Activated CD8-positive, alpha-beta memory T cell treated with anti-CD3 and anti-CD28 coated beads for 36 hours (primary cell): ENCODE results near the gene PITPNM3. TPM values are rescaled to one million over a fixed set of nuclear protein-coding genes. Genes with fewer than 3 reads are reported as not detected.

Source experiments
- CTCF ChIA-PET: fragments of 350-600 bp; sonication (Branson Sonifier 250); formaldehyde crosslinking; loops from one replicate; lab custom pipeline; 2021; ENCODE audit warnings: antibody characterized with exemption; lab: Charles Lee
- POLR2A ChIA-PET: fragments of 350-600 bp; sonication (Branson Sonifier 250); formaldehyde crosslinking; loops from one replicate; lab custom pipeline; 2021; ENCODE audit warnings: antibody characterized with exemption; lab: Charles Lee
- total RNA-seq, 2 experiments: library from RNA; stranded (reverse); gene quantifications; one replicate each; pipeline ENCODE4 v1.2.3, GENCODE V29; 2021

Gene PITPNM3
- total RNA-seq, 2 experiments from 2014 or later = 0.44 to 0.59 TPM

DNA sequence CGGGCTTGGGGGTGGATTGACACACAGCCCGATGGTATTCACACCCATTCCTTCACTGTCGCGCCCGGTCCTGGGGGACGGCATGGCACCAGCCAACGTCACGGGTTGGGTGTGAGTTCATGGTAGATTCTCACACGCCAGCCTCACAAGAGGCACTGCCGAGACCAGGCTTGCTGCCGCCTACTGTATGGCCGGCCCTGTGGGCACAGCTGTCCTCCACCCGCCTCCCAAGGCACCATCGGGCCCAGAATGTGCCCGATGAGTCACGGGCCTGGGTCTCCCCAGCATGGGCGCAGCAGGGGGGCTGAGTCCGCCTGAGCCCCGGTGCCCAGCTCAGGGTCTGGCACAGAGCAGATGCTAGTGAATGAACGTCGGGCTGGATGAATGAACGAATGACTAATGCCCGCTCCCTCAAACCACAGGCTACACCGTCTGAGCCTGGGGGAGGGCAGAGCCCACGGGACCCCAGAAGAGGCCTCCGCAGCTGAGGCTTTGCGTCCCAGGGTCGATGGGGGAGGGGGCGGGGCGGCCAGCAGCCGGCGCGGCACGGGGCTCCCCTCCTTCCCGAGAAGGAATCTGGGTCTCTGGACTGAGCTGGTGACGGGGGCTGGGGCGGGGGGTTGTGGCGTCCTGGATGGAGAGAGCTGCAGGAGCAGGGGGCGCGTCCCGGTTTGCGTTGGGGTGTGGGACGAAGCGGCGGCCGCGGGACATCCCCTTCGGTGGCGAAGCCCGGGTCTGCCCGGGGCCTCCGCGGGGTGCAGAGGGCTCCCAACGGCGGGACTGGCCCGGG, 829 bp downstream of the PITPNM3 start:
- CTCF ChIA-PET = interaction anchor here (1.6 kb wide), 1 partner anchor 82 kb away, joined by 4 read pairs; no protein-coding TSS in a partner anchor
- POLR2A ChIA-PET = no interaction called here

DNA sequence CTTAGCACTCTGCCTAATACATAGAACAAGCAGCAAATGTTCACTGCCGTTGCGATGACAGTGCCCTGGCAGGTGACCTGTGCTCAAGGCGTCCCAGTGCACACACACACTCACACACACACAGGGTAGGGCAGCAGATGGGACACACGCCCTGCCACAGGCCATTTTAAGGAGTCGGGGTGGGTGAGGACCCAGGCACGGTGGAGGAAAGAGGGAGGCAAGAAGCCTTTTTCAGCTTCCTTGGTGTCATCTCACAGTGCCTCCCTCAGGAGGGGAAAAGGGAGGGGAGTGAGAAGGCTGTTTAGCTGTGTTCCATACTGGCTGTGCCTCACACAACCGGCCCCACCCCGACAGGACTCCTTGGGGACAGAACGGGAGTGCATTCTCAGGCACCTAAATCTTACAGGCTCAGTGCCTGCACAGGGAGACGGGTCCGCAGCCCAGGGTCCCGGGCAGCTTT, 1.5 kb downstream of the PITPNM3 start:
- ChIA-PET CTCF (interaction anchor here (1.6 kb wide), 1 partner anchor 82 kb away, joined by 4 read pairs; no protein-coding TSS in a partner anchor), POLR2A (interaction anchor here (0.5 kb wide), 1 partner anchor 949 kb away, joined by 3 read pairs; no protein-coding TSS in a partner anchor)

DNA sequence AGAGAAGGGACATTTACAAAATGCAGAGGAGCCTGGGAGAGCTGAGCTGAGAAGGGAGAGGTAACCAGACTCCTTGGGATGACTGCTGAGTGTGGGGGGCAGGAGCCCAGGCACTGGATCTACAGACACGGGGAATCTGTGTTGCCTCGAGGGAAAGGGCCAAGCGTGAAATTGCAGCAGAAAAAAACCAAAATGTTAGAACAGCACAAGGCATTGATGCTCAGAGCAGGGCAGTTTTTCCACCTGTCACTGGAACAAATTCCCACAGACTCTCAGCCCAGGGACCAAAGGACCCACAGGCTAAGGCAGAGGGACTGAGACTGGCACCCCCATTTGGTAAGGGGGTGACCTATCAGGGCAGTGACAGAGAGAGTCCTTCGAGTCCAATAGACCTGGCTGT, 2.0 kb downstream of the PITPNM3 start:
- CTCF ChIA-PET = interaction anchor here (0.6 kb wide), 1 partner anchor 103 kb away, joined by 3 read pairs; no protein-coding TSS in a partner anchor
- POLR2A ChIA-PET = interaction anchor here (0.5 kb wide), 1 partner anchor 949 kb away, joined by 3 read pairs; no protein-coding TSS in a partner anchor

DNA sequence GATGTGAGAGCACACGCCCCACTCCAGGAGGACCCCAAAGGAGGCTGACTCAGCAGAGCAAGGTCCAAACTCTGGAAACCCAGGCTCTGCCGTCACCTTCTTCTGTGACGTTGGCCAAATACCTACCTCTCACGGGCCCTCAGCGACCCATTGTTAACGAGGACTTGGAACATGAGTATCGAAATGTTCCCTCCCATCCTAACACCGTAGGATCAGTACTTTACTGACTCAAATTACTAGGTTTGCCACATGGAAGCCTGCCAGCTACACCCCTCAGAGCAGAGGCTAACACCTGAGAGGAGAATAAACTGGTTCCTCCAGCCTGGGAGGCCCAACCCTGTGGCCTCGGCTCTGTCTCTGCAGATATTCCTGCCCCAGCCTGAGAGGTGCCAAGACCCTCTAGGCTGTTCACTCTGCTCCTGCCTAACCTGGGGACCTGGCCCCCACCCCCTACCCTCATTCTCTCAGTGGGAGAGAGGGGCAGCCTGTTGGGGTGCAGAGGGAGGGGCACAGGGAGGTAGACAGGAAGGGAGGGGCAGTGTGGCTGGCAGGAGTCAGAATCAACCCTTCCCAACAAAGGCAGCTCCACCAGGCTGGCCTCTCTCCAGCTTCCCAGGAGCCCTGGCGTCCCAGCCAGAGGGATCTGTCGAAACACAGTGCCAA, 4.4 kb downstream of the PITPNM3 start:
- CTCF ChIA-PET = no interaction called here
- POLR2A ChIA-PET = no interaction called here

DNA sequence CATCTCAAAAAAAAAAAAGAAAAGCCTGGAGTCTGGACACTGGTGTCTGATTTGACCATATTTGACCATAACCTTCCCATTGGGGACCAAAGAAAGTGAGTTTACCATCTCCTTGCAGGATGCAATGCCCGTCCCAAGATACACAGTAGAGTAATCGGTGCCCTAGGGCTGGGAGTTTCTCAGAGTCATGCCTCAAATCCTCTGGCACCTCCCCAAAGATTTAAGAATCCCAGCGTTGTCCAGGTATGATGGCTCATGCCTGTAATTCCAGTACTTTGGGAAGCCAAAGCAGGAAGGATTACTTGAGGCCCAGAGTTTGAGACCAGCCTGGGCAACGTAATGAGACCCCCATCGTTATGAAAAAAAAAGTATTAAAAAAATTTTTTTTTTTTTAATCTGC, 5.0 kb downstream of the PITPNM3 start:
- CTCF ChIA-PET = no interaction called here
- POLR2A ChIA-PET = no interaction called here

DNA sequence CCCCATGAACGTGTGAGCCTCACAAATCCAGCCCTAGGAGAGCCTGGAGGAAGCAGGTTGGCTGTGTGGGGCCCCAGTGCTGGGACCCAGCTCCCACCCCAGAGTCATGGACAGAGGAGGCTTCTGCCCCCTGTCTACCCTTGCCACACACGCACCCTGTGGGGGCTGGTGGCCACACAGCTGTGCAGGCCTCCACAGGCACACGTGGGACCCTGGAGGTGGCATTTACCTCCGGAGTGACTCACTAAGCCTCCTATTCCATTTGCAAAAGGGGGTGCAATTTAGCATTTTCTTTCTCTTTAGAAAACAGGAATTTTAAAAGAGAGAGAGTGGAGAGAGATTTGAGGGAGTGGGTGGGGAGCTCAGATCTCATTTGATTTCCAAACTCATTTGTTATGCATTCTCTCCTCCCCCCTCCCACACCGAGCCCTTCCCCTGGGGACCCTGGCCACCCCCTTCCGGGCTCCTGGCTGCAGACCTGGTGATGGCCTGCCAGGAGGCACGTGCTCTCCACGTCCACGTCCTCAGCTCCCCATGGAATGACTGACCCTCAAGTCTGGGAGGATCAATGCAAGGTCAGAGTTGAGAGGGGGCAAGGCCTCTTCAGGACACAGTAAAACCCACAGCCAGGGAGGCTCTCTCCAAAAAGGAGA, 6.8 kb downstream of the PITPNM3 start:
- POLR2A ChIA-PET = interaction anchor here (0.6 kb wide), 1 partner anchor 30 kb away, joined by 3 read pairs; no protein-coding TSS in a partner anchor
- CTCF ChIA-PET = interaction anchor here (1.5 to 1.6 kb wide), 2 partner anchors 92 to 961 kb away, joined by 3 read pairs; partner anchors contain the start of gene TXNDC17

DNA sequence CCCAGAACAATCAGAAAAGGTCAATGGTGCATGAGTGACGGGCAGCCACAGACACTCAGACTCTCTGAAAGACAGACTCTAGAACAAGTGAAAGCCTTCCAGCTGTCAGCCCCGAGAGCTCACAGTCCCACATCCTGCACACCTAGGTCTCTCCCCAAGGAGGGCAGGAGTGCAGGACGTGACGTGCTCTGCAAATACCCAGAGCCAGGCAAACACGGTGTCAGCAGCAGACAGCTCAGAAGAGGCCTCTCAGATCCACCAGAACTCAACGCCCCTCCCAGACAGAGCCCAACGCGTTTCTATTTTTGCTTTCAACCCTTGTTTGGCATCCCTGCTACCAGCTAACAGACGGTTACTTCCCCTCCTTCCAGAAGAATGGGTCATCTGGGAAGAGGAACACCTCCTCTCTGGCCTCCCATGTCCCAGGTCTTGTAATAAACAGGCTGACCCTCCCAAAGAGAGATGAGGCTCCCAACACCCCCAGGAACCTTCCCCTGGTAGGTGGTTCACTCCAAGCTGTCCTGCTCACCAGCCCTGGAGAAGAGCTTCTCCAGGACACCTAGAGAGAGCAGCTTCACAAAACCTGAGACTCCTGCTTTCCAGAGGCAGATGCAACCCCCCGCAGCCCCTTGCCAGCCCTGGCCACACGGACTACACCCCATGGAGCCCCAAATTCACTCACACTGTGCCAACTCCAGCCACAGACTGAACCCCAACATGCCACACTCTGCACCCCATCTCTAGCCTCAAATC, 7.6 kb downstream of the PITPNM3 start:
- CTCF ChIA-PET = interaction anchor here (1.3 to 1.6 kb wide), 2 partner anchors 76 to 960 kb away, joined by 3 to 8 read pairs; no protein-coding TSS in a partner anchor
- POLR2A ChIA-PET = interaction anchor here (0.6 kb wide), 1 partner anchor 31 kb away, joined by 3 read pairs; no protein-coding TSS in a partner anchor

DNA sequence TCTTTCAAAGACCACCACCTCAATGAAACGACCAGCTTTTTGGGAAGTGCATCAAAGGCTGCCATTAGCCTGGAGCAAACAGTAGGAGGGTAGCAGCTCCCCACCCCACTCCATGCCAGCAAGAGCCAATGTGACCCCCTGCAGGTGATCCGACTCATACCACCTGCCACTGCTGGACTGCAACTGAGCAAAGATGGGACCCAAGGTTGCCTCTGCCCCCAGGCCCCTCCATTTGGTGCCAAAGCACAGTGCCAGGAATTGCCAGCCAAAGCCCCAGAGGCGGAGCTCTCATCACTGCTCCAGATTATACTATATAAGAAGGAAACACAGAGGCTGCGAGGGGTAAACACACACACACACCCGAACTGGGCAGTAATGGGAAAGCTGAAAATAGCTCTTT, 8.3 kb downstream of the PITPNM3 start:
- ChIA-PET POLR2A (no interaction called here), CTCF (interaction anchor here (1.3 kb wide), 1 partner anchor 75 kb away, joined by 8 read pairs; no protein-coding TSS in a partner anchor)

DNA sequence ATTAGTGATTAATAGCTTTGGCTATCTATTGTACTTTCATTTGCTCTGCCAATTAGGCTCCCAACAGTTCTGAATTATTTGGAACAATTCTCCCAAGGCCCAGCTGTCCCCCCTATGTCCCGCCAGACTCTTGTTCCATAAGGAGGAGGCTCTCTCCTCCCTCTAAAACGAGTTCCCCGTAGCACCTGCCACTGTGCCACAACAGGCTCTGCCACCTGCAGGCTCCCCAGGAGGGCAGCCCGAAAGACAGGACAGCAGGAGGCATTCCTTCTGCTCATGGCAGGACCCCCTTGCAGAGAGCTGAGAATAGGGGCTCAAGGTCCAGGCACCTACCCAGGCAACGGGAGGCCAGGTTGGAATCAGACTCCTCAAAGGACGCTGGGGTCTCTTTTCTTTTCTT, 9.0 kb downstream of the PITPNM3 start:
- CTCF ChIA-PET = interaction anchor here (1.3 kb wide), 1 partner anchor 74 kb away, joined by 8 read pairs; no protein-coding TSS in a partner anchor
- POLR2A ChIA-PET = no interaction called here

DNA sequence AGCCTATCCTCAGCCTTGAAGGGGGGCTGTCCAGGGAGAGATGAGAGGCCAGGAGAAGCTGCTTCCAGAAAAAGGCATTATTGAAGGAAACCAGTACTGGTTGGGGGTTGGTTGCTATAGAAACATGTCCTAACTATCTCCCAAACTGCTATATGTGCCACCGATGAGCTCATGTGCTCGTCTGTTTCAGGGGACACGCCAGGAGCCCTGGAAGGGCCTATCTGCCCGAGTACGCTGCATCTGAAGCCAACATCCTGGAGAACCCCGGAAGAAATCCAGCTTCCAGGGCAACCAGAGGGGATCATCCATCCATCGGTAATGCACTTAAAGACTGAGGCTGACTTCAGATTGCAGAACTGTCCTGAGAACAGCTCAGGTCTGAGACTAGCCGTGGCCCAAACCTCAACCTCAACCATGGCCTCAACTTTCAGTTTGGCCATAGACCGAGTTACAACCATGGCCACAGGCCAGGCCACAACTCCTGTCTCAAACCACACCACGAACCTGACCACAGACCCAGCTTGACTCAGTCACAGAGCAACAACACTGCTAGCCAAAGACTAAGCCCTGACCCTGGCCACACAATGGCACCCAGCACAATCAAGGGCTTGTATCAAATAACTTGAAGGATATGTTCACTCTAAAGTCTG, 10.2 kb downstream of the PITPNM3 start:
- CTCF ChIA-PET = no interaction called here
- POLR2A ChIA-PET = interaction anchor here (0.6 kb wide), 1 partner anchor 1679 kb away, joined by 4 read pairs; no protein-coding TSS in a partner anchor

DNA sequence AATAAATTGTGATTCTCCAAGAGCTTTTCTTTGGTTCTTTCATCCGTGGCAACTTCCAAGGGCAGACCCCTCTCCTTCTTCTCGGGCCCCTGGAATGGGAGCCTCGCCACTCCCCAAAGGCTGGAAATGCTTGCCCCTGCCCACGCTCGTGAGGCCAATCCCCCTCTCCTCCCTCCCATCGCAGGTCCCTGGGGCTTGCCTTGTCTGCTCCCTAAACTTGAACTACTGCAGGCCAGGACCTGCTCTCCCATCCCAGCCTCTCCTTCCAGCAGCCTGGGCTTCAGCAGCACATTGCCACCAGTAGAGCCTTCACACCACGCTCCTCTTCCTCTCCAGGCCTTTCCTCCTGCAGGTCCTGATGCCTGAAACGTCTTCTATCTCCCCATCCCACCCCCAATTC, 11.1 kb downstream of the PITPNM3 start:
- POLR2A ChIA-PET = no interaction called here
- CTCF ChIA-PET = no interaction called here

DNA sequence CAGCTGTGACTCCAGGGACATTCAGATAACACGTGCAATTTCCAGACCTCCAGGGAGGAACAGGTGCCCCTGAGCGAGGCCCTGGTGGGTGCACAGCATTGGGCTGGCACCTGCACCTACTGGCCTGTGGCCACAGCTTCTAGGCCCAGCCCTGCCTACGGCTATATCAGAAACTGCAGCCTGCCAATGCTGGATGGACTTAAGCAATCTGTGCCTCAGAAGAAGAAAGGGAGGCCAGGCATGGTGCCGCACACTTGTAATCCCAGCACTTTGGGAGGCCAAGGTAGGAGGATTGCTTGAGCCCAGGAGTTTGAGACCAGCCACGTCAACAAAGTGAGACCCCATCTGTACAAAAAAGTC, 12.4 kb downstream of the PITPNM3 start:
- CTCF ChIA-PET = no interaction called here
- POLR2A ChIA-PET = no interaction called here

DNA sequence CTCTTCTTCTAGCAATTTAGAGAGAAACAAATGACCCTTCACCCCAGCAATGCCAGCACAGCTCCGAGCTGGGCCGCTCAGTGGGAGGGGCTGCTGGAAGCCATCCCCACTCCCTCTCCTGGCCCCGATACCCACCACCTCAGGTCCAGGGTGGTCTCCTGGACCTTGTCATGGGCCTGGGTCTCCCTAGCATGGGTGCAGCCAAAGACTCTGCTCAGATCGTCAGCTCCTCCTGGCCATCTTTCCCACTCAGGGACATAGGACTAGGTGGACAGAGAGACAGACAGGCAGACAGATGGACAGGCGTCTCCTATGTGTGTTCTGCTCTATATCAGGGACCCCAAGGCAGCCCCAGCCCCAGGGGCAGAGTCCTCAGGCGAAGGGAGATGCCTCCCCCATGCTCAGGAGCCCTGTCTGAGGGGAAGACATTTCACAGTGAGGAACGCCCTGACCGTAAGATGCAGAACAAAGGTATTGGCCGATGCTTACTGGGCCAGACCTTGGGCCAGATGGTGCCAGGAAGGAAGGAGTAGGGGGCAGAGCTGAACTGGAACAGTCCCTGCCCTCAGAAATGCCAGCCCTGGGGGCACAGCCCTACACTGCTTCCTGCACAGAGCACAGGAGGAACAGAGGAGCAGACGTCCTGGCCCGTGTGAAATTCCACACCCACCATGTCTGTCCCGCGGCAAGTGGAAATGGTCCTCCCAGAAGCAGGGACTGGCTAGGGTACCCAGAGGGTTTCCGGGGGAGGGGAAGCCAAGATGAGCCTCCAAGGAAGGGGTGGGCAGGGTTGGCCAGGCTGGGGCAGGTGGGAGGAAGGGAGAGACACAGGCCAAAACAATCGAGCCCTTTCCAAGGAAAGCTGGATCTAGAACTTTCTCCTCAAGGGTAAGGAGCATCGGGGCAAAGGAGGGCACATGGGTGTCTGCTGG, 13.0 kb downstream of the PITPNM3 start:
- ChIA-PET POLR2A (no interaction called here), CTCF (no interaction called here)

DNA sequence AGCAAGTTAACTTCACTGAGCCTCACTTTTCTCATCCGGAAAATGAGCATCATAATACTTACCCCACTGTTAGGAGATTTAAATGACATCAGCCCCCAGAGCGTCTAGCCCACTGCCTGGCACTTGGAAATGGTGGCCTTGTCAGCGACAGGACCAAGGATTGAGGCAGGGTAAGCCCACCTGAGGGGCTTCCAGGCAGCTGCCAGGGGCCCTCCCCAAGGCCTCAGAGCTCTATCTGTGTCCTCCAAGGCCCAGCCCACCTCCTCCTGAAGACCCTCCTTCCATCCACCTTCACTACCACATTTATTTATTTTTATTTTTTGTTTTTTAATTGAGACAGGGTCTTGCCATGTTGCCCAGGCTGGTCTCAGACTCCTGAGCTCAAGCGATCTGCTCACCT, 13.8 kb downstream of the PITPNM3 start:
- POLR2A ChIA-PET = no interaction called here

DNA sequence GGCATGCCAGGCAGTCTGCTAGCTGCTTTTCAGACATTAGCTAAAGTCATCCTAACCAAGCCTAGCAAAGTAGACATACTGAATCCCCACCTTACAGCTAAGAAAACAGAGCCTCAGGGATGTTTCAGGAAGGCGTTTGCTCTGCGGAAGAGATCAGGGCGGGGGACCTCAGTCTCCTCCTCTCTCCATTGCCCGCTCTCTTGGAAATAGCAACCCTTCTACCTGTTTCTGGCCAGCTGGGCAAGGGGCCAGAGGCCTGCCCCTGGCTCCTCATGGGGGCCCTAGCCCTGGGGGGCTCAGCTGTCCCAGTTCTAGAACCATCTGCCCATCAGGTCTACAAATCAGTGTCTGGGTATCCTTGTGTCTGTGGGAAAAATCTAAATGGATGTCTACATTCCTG, 14.5 kb downstream of the PITPNM3 start:
- ChIA-PET POLR2A (interaction anchor here (0.5 kb wide), 1 partner anchor 1127 kb away, joined by 6 read pairs; no protein-coding TSS in a partner anchor), CTCF (no interaction called here)

More for the DNA sequence above, 13.8 kb downstream of the PITPNM3 start:
- CTCF ChIA-PET = no interaction called here

DNA sequence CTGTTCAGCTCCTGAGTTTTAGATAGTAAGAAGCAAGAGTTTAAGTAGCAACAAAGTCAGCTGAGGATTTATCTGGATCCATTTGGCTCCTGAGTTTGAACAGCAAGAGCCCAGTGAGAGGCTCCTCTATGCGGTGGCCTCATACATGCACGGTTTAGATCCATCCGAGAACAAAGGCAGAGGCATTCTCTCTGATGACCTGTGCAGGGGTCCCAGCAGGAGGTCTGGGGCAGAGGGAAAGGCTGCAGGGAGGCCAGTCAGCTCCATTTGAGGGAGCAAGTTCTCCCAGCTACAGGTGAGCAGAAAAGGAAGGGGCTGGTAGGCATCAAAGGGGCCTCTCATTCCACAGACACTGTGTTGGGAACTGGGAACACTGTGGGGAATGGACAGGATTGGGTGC, 16.5 kb downstream of the PITPNM3 start:
- CTCF ChIA-PET = no interaction called here
- POLR2A ChIA-PET = no interaction called here

DNA sequence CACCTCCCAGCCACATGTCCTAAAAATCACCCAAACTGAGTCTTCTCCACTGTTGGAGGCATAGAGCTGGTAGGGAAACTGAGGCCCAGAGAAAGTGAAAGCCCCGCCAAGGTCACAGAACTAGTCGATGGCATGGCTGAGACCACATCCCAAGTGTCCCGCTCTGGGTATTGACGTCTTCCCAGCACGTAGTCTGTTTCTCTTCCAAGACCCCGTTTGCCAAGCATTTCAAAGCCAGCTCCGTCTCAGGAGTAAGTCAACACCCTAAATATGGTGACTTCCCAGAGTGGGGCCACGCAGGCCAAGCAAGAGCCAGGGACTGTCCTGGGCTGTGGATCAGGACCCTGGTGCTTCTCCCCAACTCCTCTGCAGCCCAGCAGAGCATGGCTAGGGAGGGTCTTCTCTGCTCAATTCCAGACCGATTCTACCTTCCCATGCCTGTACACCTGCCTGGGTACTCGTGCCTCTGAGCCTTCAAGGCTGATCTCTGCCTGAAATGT, 19.7 kb downstream of the PITPNM3 start:
- CTCF ChIA-PET = interaction anchor here (0.6 kb wide), 1 partner anchor 607 kb away, joined by 3 read pairs; no protein-coding TSS in a partner anchor

More for the DNA sequence above, 19.7 kb downstream of the PITPNM3 start:
- POLR2A ChIA-PET = no interaction called here
